ENCODE results near the gene ASMTL.

The ASMTL gene

GRCh38 chrX:1400742-1401471 lies 51.8 kb downstream of the ASMTL start:
- DNase-seq = no peak

- no peak for DNase-seq
These were observed 52.7 kb downstream of the ASMTL start for GRCh38 chrX:1400049-1400448.

GRCh38 chrX:1398431-1399340 lies 54.0 kb downstream of the ASMTL start:
- no peak for DNase-seq

GRCh38 chrX:1397441-1398270 lies 55.1 kb downstream of the ASMTL start:
- DNase-seq = no peak

GRCh38 chrX:1397001-1397400 lies 55.7 kb downstream of the ASMTL start:
- DNase-seq = no peak

- no peak for DNase-seq
These were observed 57.0 kb downstream of the ASMTL start for GRCh38 chrX:1395646-1396216.

GRCh38 chrX:1394731-1395501 lies 57.8 kb downstream of the ASMTL start:
- no peak for DNase-seq

- no peak for DNase-seq
These were observed 58.7 kb downstream of the ASMTL start for GRCh38 chrX:1393871-1394615.

- DNase-seq = no peak
These were observed 60.2 kb downstream of the ASMTL start for GRCh38 chrX:1392376-1393068.

- no peak for DNase-seq
These were observed 60.9 kb downstream of the ASMTL start, which contains the start of gene SLC25A6 for GRCh38 chrX:1391707-1392375. SLC25A6 (minus strand) TSS chrX:1392113; CDS start chrX:1392009, 104 bp downstream.

GRCh38 chrX:1391370-1391706 lies 61.4 kb downstream of the ASMTL start:
- DNase-seq = no peak

- DNase-seq = no peak
These were observed 61.9 kb downstream of the ASMTL start for GRCh38 chrX:1390621-1391369.

GRCh38 chrX:1389993-1390285 lies 62.8 kb downstream of the ASMTL start:
- no peak for DNase-seq

- DNase-seq = no peak
These were observed 63.3 kb downstream of the ASMTL start for GRCh38 chrX:1389181-1389992.

GRCh38 chrX:1388651-1389050 lies 64.1 kb downstream of the ASMTL start:
- no peak for DNase-seq

- no peak for DNase-seq
These were observed 65.5 kb downstream of the ASMTL start for GRCh38 chrX:1387141-1387776.

GRCh38 chrX:1386338-1387127 lies 66.2 kb downstream of the ASMTL start:
- no peak for DNase-seq
